Right cardiac atrium (tissue), 5 donors: ENCODE measurements around the gene CMIP. TPM values are rescaled to one million over a fixed set of nuclear protein-coding genes. Genes with fewer than 3 reads are reported as not detected.

Experiments used
- ATAC-seq, 2 donors: fragments of 200-7000 bp; cut with Tn5 transposase; one replicate each; pipeline versions ENCODE4 v1.8.0 to v1.9.1; 2020; ENCODE audit warnings: moderate library complexity in 2 of 2, mild to moderate bottlenecking in 1 of 2
- DNase-seq, 3 donors: peaks; one replicate each; pipeline ENCODE4 v3.0.0-alpha.2; 2020
- H3K27ac ChIP-seq: one replicate; pipeline ENCODE4 v1.5.1; 2013; ENCODE audit warnings: mild to moderate bottlenecking, low read length, control low read depth, moderate library complexity
- H3K27me3 ChIP-seq: one replicate; pipeline ENCODE4 v1.6.1; 2013; ENCODE audit not compliant: control insufficient read depth, insufficient read depth
- H3K4me1 ChIP-seq: one replicate; pipeline ENCODE4 v1.6.1; 2013; ENCODE audit warnings: low read length; ENCODE audit not compliant: control insufficient read depth, insufficient read depth
- H3K4me3 ChIP-seq: one replicate; pipeline ENCODE4 v1.5.1; 2013; ENCODE audit warnings: low read length, control low read depth
- H3K9me3 ChIP-seq: one replicate; pipeline ENCODE4 v1.6.1; 2013; ENCODE audit warnings: low read length; ENCODE audit not compliant: control insufficient read depth
- WGBS: extraction: QIAGEN DNeasy Blood & Tissue Kit; methylation state at CpG from one replicate; pipeline ENCODE4 v1.1.7; 2013; 5-methylcytosine and 5-hydroxymethylcytosine counted together
- intact Hi-C, 4 donors: fragments of 100-400 bp; cut with DNase I; formaldehyde crosslinking; loops; one replicate each; pipeline versions ENCODE4 v1.11.0 to v1.14.0; 2022 to 2023
- polyA plus RNA-seq: library from polyadenylated mRNA; stranded (reverse); fragments of 200-250 nt; gene quantifications from one replicate; pipeline ENCODE4 v1.2.3, GENCODE V29; 2013
- total RNA-seq, 4 donors: library from RNA; stranded (reverse); fragmentation: NEBNext Ultra II Directional; extraction: Animal tissue kit (Norgen Biotek cat#: 25700); gene quantifications; one replicate each; pipeline ENCODE4 v1.2.1, GENCODE V29; 2021
- donor health status: healthy with polysubstance abuse.
- donor health status: DM: no; HTN: yes; CAD: no.
- donor health status: DM: no; HTN: no; CAD: no.
- donor health status: DM: no; HTN: yes; CAD: no; lungs with severe emphysema.
- donor health status: DM: yes; HTN: yes; CAD: no.

CMIP gene
- total and polyA plus RNA-seq, 5 donors = 9.0 to 29.0 (median 19.2) TPM

DNA sequence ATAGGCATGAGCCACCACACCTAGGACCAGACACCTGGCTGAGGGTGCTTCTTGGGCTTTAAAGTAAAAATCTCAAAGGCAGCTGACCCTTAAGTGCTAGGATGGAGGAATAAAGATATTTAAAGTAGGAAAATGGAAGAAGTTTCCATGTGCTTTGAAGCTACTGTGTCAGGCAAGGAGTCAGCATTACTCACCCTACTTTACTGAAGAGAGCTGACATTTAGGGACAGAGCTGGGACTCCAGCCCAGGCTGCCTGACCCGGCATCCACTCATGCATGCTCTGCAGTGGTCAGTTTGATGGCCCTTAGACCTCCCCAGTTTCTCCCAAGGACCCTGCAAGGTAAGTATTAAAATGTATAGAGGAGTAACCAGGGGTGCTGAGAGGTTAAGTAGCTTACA is 209.7 kb downstream of the CMIP start:
- no peak for ATAC-seq
- Histone ChIP-seq H3K27ac (no peak overlapping the region), H3K27me3 (no peaks in the 10 kb centered on the region), H3K9me3 (no peaks in the 10 kb centered on the region), H3K4me1 (peaks cover 3% of the 10 kb centered on the region), H3K4me3 (no peak overlapping the region)
- 77% methylated on average over 1 of the region's 1 CpG for WGBS
- intact Hi-C loops = no loop called here
- DNase-seq = no peak

DNA sequence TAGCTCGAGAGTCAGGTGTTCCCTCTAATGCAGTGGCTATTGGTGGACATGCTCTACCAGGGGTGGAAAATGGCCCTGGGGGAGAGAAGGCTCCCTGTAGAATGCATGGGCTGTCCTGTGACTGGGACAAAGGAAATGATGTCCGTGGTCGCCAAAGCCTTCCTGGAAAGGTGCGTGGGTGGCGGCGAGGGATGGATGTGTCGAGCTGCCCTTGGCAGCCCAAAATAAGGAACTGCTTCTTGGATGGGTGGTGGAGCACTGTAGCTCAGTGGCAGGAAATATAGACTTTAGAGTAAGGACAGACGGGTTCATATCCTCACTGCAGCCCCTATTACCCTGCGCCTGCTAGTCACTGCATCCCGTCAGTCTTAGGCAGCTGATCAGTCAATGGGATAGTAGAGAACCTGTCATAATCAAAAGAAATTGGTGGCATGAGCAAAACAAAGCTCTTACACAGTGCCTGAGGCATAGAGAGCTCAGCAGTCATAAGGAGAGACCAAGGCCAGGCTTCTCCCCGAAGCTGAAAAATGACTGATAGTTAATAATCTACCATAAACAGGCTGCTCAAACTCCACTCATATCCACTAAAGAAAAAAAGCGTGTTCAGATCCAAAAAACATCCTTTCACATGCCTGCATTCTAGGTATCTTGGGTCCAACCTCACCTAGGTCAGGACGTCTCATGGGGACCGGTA is 211.0 kb downstream of the CMIP start:
- Histone ChIP-seq H3K4me1 (no peaks in the 10 kb centered on the region), H3K4me3 (no peak overlapping the region), H3K27ac (no peak overlapping the region), H3K27me3 (no peaks in the 10 kb centered on the region), H3K9me3 (no peaks in the 10 kb centered on the region)
- WGBS = 81% methylated on average over 14 of the region's 14 CpGs
- DNase-seq (no peak), ATAC-seq (no peak)
- intact Hi-C loops = no loop called here

DNA sequence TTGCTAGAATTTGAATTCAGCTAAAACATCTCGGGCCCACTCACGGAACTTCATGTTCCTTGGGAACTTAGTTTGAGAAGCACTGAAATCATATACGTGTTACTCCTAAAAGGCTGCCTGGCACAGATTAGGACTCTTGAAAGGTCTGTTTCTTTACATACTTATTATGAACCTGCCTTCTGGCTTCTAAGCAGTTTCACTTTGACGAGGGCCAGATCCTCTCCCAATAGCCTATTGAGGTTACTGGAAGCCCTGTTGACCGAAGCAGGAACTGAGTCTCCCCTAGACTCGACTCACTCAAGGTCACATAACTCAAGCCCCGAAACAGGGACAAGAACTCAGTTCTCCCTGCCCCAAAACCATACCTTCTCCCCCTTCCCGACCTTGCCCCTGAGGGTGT is 212.6 kb downstream of the CMIP start:
- no peak for ATAC-seq
- DNase-seq = peak in 1 of 3 donors; percentile 17
- Histone ChIP-seq H3K4me3 (no peak overlapping the region), H3K27me3 (no peaks in the 10 kb centered on the region), H3K27ac (no peak overlapping the region), H3K9me3 (no peaks in the 10 kb centered on the region), H3K4me1 (no peaks in the 10 kb centered on the region)
- WGBS = 90% methylated on average over 8 of the region's 8 CpGs
- intact Hi-C loops = no loop called here

DNA sequence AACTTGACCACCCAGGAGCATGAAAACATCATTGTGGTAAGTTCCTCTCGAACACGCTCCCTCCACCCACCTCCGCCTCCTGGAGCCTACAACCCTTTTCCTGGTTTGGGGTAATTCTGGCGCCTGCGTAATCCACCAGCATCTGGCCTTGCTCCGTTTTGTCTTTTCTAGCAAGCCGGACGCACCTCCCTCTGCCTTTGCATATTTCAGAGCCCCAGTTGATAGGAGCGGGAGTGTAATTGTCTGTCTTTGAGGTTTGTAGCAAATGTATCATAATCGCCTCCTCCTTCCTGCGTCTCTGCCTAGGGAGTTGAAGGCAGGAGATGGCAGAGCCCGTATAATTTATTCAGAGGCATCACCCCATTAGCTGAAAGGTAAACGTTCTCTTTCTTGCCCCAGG is 213.2 kb downstream of the CMIP start:
- intact Hi-C loops = no loop called here
- Histone ChIP-seq H3K4me3 (no peak overlapping the region), H3K4me1 (no peaks in the 10 kb centered on the region), H3K27me3 (no peaks in the 10 kb centered on the region), H3K9me3 (no peaks in the 10 kb centered on the region), H3K27ac (no peak overlapping the region)
- DNase-seq (peak in 1 of 3 donors; percentile 38), ATAC-seq (no peak)
- 93% methylated on average over 13 of the region's 13 CpGs for WGBS

DNA sequence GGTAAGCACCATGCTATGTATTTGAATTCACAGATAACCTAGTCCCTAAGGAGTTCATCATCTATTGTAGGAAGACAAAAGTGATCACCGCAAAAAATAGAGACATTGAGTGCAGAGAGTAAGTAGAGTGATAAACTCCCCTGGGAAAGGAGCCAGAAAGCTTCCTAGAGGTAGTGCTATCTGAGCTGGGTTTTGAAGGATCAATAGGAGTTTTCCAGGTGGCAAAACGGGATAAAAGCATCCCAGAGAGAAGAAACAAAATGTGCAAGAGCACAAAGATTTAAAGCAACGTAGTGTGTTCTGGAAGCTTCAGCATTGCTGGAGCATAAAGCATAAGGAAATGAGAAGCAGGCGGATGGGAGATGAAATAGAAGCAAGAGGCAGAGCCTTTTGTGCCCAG is 213.8 kb downstream of the CMIP start:
- DNase-seq (no peak), ATAC-seq (no peak)
- 94% methylated on average over 4 of the region's 4 CpGs for WGBS
- H3K27me3 ChIP-seq = no peaks in the 10 kb centered on the region
- H3K4me1 ChIP-seq = no peaks in the 10 kb centered on the region
- no peak overlapping the region for H3K4me3 ChIP-seq
- no peak overlapping the region for H3K27ac ChIP-seq
- intact Hi-C loops = no loop called here
- H3K9me3 ChIP-seq = no peaks in the 10 kb centered on the region

DNA sequence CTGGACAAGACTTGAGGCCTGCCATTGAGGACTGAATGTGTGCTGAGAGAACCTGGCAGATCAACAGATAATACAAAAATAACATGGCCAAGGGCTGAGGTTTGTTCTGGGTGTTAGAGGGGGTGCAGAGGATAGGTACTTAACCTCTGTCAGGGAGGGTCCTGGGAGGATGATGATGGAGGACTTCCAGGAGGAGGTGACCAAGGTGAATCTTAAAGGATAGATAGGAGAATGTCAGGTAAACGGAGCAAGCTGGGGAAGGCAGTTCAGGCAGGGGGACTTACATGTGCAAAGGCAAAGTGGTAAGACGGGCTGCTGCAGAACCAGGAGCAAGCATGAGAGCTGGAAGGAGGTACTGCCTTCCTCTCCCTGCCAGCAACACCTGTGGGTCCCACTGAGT is 214.6 kb downstream of the CMIP start:
- no peak overlapping the region for H3K4me3 ChIP-seq
- no peaks in the 10 kb centered on the region for H3K4me1 ChIP-seq
- DNase-seq (peak in 1 of 3 donors; percentile 6), ATAC-seq (no peak)
- WGBS = 99% methylated on average over 2 of the region's 2 CpGs
- H3K27ac ChIP-seq = no peak overlapping the region
- H3K27me3 ChIP-seq = no peaks in the 10 kb centered on the region
- H3K9me3 ChIP-seq = no peaks in the 10 kb centered on the region
- intact Hi-C loops = no loop called here

DNA sequence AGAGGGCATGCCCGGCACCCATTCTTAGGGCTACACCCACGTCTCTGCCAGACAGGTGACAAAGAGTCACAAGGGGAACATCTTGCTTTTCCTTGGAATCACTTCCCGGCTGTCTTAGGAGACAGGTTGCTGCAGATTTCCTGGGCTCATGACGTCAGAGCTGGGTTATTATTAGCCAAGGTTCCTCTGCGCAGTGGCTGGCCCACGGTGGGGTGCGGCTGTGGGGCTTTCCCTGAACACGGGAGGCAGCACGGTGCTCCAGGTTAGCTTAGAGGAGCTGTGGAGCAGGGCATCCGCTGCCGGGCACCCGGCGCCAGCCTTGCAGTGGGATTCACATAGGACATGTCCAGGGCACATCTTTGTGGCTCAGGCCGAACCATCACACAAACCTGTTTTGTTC is 216.5 kb downstream of the CMIP start:
- intact Hi-C loops = no loop called here
- peak in 1 of 3 donors; percentile 48 for DNase-seq
- Histone ChIP-seq H3K27me3 (no peaks in the 10 kb centered on the region), H3K9me3 (no peaks in the 10 kb centered on the region), H3K4me3 (no peak overlapping the region), H3K27ac (no peak overlapping the region), H3K4me1 (no peaks in the 10 kb centered on the region)
- WGBS = 87% methylated on average over 14 of the region's 14 CpGs
- ATAC-seq = peak in 1 of 2 donors; percentile 23

DNA sequence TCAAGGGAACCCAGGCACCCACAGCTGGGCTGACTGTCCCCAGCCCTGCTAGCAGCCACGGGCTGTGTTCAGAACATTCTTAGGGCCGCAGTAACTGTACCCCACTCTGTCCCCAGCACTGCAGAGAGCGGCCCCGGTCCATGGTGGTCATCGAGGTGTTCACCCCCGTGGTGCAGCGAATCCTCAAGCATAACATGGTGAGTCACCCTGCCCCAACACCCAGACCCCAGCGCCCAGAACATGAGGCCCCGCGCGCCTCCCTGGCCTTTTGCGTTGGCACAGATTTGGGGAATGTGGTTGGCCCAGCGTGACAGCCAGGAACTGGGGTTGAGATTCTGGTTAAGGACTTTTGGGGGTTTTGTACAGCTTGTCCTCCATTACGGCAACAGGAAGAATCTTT is 219.5 kb downstream of the CMIP start:
- ATAC-seq (no peak), DNase-seq (peak in 1 of 3 donors; percentile 29)
- WGBS = 96% methylated on average over 14 of the region's 14 CpGs
- H3K27ac ChIP-seq = no peak overlapping the region
- H3K27me3 ChIP-seq = no peaks in the 10 kb centered on the region
- H3K9me3 ChIP-seq = no peaks in the 10 kb centered on the region
- H3K4me1 ChIP-seq = no peaks in the 10 kb centered on the region
- no peak overlapping the region for H3K4me3 ChIP-seq
- intact Hi-C loops = no loop called here

DNA sequence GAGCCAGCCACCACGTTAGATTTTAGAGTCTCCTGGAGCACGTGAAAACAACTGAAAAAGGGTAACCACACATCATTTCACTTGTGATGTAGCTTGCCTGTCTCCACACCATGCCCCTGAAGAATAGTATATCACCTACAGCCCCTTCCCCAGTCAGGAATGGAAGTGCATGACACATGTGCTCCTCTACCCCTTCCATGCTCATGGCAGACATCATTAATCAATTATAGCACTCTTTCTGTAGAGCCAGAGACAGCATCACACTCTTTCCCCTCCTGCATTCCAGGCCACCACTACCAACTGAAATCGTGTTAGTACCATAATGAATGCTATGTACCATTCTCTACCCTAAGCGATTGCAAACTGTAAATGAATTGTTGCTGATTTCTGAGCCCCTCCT is 221.0 kb downstream of the CMIP start:
- no peak for DNase-seq
- Histone ChIP-seq H3K4me3 (no peak overlapping the region), H3K27ac (no peak overlapping the region), H3K9me3 (no peaks in the 10 kb centered on the region), H3K4me1 (no peaks in the 10 kb centered on the region), H3K27me3 (no peaks in the 10 kb centered on the region)
- intact Hi-C loops = no loop called here
- ATAC-seq = no peak
- WGBS = 86% methylated on average over 4 of the region's 4 CpGs

DNA sequence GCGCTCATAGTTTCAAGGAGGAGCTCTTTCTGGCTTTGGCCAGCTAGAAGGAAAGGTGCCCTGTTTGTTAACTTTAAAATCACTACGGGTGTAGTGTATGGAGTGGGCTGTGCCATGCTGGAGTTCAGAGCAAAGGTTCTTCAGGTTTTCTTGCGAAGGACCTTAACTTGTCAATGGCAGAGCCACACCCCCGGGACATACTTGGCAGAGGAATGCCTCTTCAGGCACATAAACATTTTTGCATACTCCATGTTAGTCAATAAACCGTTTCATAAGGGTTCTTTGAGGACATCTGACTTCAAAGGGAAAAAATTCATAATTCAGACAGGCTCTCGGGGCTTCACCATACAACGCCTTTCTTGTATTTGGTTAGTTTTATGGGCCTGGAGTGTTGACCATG is 221.5 kb downstream of the CMIP start:
- Histone ChIP-seq H3K27me3 (no peaks in the 10 kb centered on the region), H3K27ac (no peak overlapping the region), H3K4me1 (no peaks in the 10 kb centered on the region), H3K9me3 (no peaks in the 10 kb centered on the region), H3K4me3 (no peak overlapping the region)
- 87% methylated on average over 7 of the region's 7 CpGs for WGBS
- intact Hi-C loops = no loop called here
- DNase-seq = peak in 1 of 3 donors; percentile 18
- no peak for ATAC-seq

DNA sequence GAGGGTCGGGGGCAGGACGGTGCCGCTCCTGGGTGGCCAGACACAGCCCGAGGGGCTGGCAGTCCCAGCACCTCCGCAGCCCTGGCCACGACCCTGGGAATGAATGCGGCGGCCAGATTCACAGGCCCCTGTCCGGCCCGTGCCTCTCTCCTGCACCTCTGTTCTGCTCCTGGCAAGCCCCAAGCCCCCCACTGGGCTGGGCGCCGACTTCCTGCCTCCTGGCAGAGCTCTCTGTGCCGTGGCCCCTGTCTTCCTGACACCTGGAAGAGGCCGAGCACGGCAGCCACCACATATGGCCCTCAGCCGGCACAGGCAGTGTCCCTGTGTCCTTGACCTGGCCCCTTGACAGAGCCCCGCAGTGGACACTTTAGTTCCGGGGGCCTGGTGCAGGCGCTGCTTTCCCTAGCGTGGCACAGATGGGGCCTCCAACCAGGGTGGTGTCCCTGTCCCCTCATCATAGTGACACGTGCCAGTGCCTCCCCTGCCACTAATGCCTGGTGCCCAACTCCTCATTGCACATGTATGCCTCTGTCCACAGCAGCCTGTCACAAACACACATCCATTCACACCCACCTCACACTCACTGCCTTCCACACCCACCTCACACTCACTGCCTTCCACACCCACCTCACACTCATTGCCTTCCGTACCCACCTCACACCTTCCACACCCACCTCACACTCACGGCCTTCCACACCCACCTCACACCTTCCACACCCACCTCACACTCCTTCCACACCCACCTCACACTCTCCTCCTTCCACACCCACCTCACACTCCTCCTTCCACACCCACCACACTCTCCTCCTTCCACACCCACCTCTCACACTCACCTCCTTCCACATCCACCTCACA is 223.9 kb downstream of the CMIP start:
- intact Hi-C loops = no loop called here
- Histone ChIP-seq H3K27ac (no peak overlapping the region), H3K4me1 (no peaks in the 10 kb centered on the region), H3K9me3 (no peaks in the 10 kb centered on the region), H3K4me3 (no peak overlapping the region), H3K27me3 (no peaks in the 10 kb centered on the region)
- WGBS = 82% methylated on average over 23 of the region's 23 CpGs
- ATAC-seq (peak; percentile 6 to 12), DNase-seq (peak in 2 of 3 donors; percentile 33 to 61)
